Measurements from ENCODE around the gene KRT6C.
"Not testable (repeated sequence)": the region's sequence is repeated elsewhere in the genome, so short reads cannot be mapped to it uniquely, and the experiment has no call there.

Gene KRT6C

DNA sequence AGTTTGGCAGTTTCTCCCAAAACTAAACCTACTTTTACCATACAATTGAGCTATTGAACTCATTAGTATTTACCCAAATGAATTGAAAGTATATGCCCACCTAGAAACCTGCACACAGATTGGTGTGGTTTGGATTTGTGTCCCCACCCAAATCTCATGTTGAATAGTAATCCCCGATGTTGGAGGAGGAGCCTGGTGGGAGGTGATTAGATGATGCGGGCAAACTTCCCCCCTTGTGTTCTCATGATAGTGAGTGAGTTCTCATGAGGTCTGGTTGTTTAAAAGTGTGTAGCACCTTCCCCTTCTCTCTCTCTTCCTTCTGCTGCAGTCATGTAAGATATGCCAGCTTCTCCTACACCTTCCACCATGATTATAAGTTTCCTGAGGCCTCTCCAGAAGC is 4.0 kb upstream of the KRT6C start:
- no peak overlapping the region for H3K27ac ChIP-seq
- no peak overlapping the region for H3K4me3 ChIP-seq

DNA sequence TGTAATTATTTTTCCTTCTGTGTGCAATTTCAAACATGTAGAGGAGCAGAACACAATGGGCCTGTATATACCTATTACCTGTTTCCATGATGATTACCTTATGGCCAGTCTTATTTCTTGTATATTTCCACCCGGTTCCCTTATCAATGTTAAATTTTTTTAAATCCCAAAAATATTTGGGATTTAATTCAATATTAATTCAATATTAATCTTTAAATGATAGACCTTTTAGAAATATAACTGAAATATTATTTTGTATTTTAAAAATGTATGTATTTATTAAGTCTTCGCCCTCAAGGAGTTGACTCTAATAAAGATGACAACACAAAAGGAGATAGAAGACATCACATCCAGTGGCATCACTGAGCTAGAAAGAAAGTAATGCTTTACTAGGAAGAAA is 607 bp upstream of the KRT6C start:
- Histone ChIP-seq H3K4me3 (no peak overlapping the region), H3K27ac (no peak overlapping the region)

DNA sequence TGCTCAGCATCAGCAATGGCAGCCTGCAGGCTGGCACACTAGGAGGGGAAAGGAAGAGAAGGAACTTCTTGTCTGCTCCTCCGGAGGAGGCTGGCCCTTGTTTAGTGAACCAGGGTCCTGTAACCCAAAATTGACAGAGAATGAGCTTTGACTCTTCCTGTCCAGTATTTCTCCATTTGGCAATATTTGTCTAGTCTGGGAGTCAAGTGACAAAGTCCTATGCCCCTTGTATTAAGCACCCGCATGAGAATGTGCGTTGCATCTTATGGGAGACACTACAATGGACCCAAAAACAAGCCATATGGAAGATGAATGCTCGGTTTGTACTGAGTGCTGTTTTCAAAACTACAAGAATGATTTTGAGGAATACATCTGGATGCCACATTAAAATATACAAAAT is 3.8 kb downstream of the KRT6C start:
- H3K27ac ChIP-seq, result no peak overlapping the region
- H3K4me3 ChIP-seq, result no peak overlapping the region

DNA sequence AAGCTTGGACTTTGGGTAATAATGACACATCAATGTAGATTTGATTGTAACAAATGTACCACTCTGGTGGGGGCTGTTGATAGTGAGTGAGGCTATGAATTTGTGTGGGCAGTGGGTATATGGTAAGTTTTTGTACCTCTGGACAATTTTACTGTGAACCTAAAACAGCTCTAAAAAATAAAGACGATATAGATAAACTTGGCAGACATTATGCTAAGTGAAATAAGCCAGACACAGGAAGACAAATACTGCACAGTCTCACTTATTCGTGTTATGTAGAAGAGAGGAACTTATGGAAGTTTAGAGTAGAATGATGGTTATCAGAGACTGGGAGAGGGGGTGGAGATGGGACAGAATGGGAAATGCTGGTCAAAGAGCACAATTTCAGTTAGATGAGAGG is 8.7 kb downstream of the KRT6C start:
- H3K27ac ChIP-seq, result no peak overlapping the region
- H3K4me3 ChIP-seq, result no peak overlapping the region

DNA sequence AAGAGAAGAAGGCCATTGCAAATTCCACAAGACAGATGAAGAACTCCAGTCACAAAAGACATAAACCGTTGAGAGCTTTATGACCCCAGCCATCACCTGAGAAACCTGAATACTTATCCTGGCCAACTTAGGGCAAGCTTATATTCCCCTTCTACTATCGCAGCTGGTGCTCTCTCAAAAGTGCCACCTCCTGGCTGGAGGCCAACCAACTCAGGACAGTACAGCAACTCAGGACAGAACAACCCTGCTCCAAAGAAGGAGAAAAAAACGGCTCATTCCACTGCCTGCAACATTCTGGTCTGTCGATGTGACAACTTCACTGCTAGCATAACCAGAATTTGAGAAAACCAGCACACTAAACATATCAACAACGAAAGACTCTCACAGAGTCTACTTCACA is 11.9 kb downstream of the KRT6C start:
- H3K4me3 ChIP-seq, result no peak overlapping the region
- no peak overlapping the region for H3K27ac ChIP-seq

DNA sequence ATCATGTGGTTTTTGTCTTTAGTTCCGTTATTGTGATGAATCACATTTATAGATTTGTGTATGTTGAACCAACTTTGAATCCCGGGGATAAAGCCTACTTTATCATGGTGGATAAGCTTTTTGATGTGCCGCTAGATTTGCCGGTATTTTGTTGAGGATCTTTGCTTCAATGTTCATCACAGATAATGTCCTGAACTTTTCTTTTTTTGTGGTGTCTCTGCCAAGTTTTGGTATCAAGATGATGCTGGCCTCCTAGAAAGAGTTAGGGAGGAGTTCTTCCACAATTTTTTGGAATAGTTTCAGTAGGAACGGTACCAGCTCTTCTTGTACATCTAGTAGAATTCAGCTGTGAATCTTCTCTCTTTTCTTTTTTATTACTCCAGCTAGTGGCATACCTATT is 14.7 kb downstream of the KRT6C start:
- Histone ChIP-seq H3K4me3 (no peak overlapping the region), H3K27ac (no peak overlapping the region)

GRCh38 chr12:52455821-52456220 is 17.8 kb downstream of the KRT6C start:
- Histone ChIP-seq H3K4me3 (no peak overlapping the region), H3K27ac (no peak overlapping the region)

DNA sequence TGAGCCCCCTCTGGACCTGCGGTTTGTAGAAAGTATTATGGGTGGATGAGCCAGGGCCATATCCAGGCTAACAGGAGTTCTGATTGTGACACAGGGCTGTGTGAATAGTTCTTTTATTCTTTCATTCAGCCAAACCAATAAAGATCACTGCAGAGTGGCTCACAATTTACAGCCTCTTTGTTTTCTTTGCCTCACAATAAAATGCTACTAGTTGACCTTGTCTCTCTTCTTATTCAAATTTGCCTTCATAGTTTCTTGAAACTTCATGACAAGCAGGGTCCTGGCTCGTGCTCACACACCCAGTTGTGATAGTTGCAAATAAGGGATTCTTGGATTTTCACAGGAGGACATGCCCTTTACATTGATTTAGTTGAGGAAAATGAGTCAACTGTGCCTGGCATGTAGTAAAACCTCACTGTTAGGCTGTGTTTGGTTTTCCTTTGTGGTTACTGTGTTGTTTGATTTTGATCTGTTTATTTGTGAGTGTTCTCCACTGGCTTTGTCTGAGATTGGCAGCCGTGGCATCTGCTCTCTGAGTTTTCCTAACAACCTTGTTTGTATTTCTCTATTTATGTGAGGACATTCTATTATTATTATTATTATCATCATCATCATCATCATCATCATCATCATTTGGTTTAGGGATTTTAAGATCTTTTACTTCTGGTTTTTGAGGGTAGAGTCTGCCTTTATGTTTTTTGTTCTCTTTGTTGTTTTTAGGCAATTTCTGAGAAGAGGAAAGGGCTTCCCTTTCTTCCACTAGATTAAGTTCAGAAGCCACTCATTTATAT is 19.0 kb downstream of the KRT6C start:
- no peak overlapping the region for H3K4me3 ChIP-seq
- H3K27ac ChIP-seq, result peak overlapping the region in 1 of 21 experiments; percentile 12

- Histone ChIP-seq H3K4me3 (peak within 1 kb of the TSS in 5 of 7 experiments; percentile 3 to 24 (median 17)), H3K27ac (peak within 1 kb of the TSS in 3 of 21 experiments; percentile 28 to 51 (median 44))
Measured at GRCh38 chr12:52452101-52452500, 21.5 kb downstream of the KRT6C start, which contains the start of gene KRT6B. TSS of gene KRT6B (minus strand) at chr12:52452146. CDS start at chr12:52452078, 68 bp downstream.

GRCh38 chr12:52448228-52448627 is 25.4 kb downstream of the KRT6C start:
- Histone ChIP-seq H3K4me3 (no peak overlapping the region), H3K27ac (no peak overlapping the region)

DNA sequence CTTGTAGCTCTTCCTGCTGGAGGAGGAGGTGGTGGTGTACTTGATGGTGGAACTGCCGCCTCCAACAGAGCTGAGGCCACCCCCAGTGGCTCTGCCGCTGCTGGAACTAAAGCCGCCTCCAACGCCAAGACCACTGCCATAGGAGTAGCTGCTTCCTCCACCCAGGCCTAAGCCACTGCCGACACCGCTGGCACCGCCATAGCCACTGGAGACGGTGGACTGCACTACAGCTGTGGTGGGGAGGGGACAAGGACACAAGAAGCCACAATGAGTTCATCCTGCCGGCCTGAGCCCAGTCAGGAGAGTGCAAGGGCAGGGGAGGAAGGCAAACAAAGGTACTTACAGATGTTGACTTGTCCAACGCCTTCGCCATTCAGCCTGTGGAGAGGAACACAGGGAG is 26.4 kb downstream of the KRT6C start:
- not testable (repeated sequence) for H3K4me3 ChIP-seq, H3K27ac ChIP-seq

GRCh38 chr12:52446367-52447045 is 27.1 kb downstream of the KRT6C start:
- no peak overlapping the region for H3K27ac ChIP-seq
- no peak overlapping the region for H3K4me3 ChIP-seq

GRCh38 chr12:52445876-52446275 is 27.7 kb downstream of the KRT6C start:
- Histone ChIP-seq H3K27ac (no peak overlapping the region), H3K4me3 (no peak overlapping the region)

GRCh38 chr12:52444647-52445595 is 28.7 kb downstream of the KRT6C start:
- H3K27ac ChIP-seq, result no peak overlapping the region
- no peak overlapping the region for H3K4me3 ChIP-seq

DNA sequence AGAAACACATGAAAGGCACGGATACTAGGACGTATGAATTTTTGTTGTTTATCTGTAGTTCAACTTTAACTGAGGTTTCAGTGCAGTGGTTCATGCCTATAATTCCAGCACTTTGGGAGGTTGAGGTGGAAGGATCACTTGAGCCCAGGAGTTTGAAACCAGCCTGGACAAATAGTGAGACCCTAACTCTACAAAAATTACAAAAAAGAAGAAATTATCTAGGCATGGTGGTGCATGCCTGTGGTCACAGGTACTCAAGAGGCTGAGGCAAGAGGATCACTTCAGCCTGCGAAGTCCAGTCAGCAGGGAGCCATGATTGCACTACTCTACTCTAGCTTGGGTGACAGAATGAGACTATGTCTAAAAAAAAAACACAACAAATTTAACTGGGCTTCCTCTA is 29.6 kb downstream of the KRT6C start:
- Histone ChIP-seq H3K27ac (no peak overlapping the region), H3K4me3 (no peak overlapping the region)

- peak overlapping the region in 2 of 21 experiments; percentile 12 to 64 for H3K27ac ChIP-seq
Measured at GRCh38 chr12:52442600-52443061, 31.0 kb downstream of the KRT6C start.

DNA sequence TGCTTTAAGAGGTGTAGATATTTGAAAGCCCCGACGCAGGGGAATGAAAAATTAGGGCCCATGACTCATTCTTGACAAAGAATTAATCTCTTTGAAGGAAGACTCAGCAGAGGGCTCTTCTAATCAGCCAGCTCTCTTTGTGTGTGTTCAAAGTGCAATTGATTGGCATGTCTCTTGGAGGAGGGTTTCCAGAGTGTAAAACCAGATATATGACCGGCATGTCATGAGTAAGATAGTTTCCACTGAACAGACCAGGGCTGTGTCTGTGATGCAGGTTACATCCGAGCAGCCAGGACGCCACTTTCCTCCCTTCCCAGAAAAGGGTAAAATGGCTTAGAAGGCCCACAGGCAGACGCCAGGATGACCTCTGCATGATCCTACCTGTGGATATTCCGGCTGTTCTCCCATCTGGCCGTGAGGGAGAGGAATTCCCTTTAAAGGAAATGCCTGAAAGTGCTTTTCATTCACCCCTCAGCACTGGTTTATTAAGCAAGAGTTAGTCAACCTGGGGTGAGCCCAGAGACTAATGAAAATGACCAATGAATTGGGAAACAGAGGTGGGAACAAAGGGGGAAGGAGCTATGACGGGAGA is 32.2 kb downstream of the KRT6C start:
- Histone ChIP-seq H3K4me3 (no peak overlapping the region), H3K27ac (peak overlapping the region in 9 of 21 experiments; percentile 4 to 64 (median 41))

More at GRCh38 chr12:52442600-52443061, 31.0 kb downstream of the KRT6C start:
- H3K4me3 ChIP-seq, result no peak overlapping the region

DNA sequence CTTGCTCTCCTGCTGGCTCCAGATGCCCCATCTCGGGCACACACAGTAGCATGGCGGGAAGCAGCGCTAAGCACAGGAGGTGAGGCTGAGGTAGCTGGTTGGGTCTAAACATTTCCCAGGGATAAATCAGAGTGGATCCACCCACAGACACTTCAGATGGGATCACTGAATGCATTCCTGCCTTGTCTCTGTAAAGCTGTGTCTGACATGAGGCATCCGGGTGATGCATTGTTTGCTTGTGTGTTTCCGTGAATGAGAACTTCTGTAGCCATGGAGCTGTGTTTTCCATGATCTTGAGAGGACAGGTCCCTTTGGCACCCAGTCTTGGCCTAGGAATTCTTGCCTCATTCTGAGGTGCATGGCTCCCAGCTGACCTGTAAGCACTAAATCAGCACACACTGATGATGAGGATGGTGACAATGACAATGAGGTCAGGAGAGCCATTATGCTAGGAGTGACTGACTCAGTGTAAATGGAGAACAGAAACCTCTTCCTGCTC is 32.7 kb downstream of the KRT6C start:
- no peak overlapping the region for H3K4me3 ChIP-seq
- peak overlapping the region in 8 of 21 experiments; percentile 7 to 64 (median 42) for H3K27ac ChIP-seq

- Histone ChIP-seq H3K4me3 (no peak overlapping the region), H3K27ac (peak overlapping the region in 2 of 21 experiments; percentile 26 to 57)
Measured at GRCh38 chr12:52439845-52440244, 33.8 kb downstream of the KRT6C start.

All from skin epidermis (tissue), 12 donors.